ENCODE measurements around the gene TMC1. TPM values are rescaled to one million over a fixed set of nuclear protein-coding genes. Genes with fewer than 3 reads are reported as not detected.

Gene TMC1
- total RNA-seq, 4 donors from 2014 or later, result not detected

- Histone ChIP-seq H3K9me3 (no peaks in the 10 kb centered on the region), H3K36me3 (no peaks in the 10 kb centered on the region), H3K27ac (no peak overlapping the region), H3K4me3 (no peak overlapping the region), H3K4me1 (no peaks in the 10 kb centered on the region), H3K27me3 (no peaks in the 10 kb centered on the region)
- DNase-seq (ENCODE audit: low spot score in 2 of 2), result no peak
- WGBS, result 93% methylated on average over 2 of the region's 2 CpGs
- TF ChIP-seq, protein P1, sequence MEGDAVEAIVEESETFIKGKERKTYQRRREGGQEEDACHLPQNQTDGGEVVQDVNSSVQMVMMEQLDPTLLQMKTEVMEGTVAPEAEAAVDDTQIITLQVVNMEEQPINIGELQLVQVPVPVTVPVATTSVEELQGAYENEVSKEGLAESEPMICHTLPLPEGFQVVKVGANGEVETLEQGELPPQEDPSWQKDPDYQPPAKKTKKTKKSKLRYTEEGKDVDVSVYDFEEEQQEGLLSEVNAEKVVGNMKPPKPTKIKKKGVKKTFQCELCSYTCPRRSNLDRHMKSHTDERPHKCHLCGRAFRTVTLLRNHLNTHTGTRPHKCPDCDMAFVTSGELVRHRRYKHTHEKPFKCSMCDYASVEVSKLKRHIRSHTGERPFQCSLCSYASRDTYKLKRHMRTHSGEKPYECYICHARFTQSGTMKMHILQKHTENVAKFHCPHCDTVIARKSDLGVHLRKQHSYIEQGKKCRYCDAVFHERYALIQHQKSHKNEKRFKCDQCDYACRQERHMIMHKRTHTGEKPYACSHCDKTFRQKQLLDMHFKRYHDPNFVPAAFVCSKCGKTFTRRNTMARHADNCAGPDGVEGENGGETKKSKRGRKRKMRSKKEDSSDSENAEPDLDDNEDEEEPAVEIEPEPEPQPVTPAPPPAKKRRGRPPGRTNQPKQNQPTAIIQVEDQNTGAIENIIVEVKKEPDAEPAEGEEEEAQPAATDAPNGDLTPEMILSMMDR (IDR thresholded peaks at IDR 0.05), result no peak
- no peak for TF ChIP-seq EP300 (IDR thresholded peaks at IDR 0.05)
- TF ChIP-seq POLR2AphosphoS5 (IDR thresholded peaks at IDR 0.05), result no peak
- TF ChIP-seq POLR2A (IDR thresholded peaks at IDR 0.05), result no peak
These were observed 153.6 kb downstream of the TMC1 start for GRCh38 chr9:72674961-72675360.

DNA sequence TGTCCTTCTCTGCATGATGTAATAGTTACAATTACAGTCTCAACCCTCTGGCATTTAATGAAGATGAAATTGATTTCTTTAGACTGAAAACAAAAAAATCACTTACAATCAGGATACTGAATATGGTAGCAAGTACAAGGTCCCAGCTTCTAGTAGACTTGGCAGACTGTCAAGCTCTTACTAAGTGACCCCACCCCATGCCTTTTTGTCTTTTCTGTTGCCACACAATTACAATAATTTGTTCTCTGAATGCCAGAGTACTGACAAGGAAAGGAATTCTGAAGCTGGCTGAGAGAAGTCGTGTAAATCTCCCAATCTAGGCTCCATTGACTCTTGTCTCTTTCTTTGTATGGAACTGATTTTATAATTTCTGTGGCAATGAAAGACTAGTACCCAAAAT lies 154.2 kb downstream of the TMC1 start:
- Histone ChIP-seq H3K27me3 (no peaks in the 10 kb centered on the region), H3K4me1 (no peaks in the 10 kb centered on the region), H3K9me3 (no peaks in the 10 kb centered on the region), H3K27ac (no peak overlapping the region), H3K36me3 (no peaks in the 10 kb centered on the region), H3K4me3 (no peak overlapping the region)
- 22% methylated on average over 1 of the region's 1 CpG for WGBS
- TF ChIP-seq, protein P1 (IDR thresholded peaks at IDR 0.05), result no peak
- no peak for TF ChIP-seq EP300 (IDR thresholded peaks at IDR 0.05)
- no peak for TF ChIP-seq POLR2A (IDR thresholded peaks at IDR 0.05)
- no peak for TF ChIP-seq POLR2AphosphoS5 (IDR thresholded peaks at IDR 0.05)
- no peak for DNase-seq (ENCODE audit: low spot score in 2 of 2)

GRCh38 chr9:72680593-72681282 lies 159.3 kb downstream of the TMC1 start:
- no peaks in the 10 kb centered on the region for H3K4me1 ChIP-seq
- H3K27me3 ChIP-seq, result no peaks in the 10 kb centered on the region
- H3K27ac ChIP-seq, result no peak overlapping the region
- H3K9me3 ChIP-seq, result no peaks in the 10 kb centered on the region
- H3K36me3 ChIP-seq, result no peaks in the 10 kb centered on the region
- WGBS, result 53% methylated on average over 2 of the region's 2 CpGs
- TF ChIP-seq POLR2A (IDR thresholded peaks at IDR 0.05) (no peak), EP300 (IDR thresholded peaks at IDR 0.05) (no peak), POLR2AphosphoS5 (IDR thresholded peaks at IDR 0.05) (no peak)
- TF ChIP-seq, protein P1 (IDR thresholded peaks at IDR 0.05), result no peak
- DNase-seq (ENCODE audit: low spot score in 2 of 2), result no peak
- no peak overlapping the region for H3K4me3 ChIP-seq

GRCh38 chr9:72681283-72681630 lies 159.8 kb downstream of the TMC1 start:
- H3K9me3 ChIP-seq, result no peaks in the 10 kb centered on the region
- H3K27me3 ChIP-seq, result no peaks in the 10 kb centered on the region
- no peaks in the 10 kb centered on the region for H3K4me1 ChIP-seq
- H3K4me3 ChIP-seq, result no peak overlapping the region
- no peak for DNase-seq (ENCODE audit: low spot score in 2 of 2)
- no peak overlapping the region for H3K27ac ChIP-seq
- no peaks in the 10 kb centered on the region for H3K36me3 ChIP-seq
- WGBS, result 56% methylated on average over 1 of the region's 1 CpG
- TF ChIP-seq POLR2A (IDR thresholded peaks at IDR 0.05) (no peak), POLR2AphosphoS5 (IDR thresholded peaks at IDR 0.05) (no peak), EP300 (IDR thresholded peaks at IDR 0.05) (no peak)
- TF ChIP-seq, protein P1 (IDR thresholded peaks at IDR 0.05), result no peak

DNA sequence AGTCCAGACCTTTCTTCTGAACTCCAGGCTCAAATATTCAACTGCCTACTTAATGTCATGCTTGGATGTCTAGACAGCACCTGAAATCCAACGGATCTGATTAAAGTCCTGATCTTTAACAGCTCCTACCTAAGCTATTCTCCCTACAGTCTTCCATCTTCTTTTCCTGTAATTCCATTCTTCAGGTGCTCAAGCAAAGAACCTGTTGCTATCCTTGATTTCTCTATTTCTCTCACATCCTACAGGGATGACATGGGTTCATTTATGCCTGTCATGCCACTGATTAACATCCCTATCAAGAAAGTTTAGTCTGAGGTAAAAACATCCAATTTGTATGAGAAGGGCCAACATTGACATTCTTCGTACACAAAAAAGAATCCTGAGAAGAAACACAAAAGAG lies 163.2 kb downstream of the TMC1 start:
- H3K4me3 ChIP-seq, result no peak overlapping the region
- H3K27me3 ChIP-seq, result no peaks in the 10 kb centered on the region
- WGBS, result 93% methylated on average over 2 of the region's 2 CpGs
- no peaks in the 10 kb centered on the region for H3K36me3 ChIP-seq
- no peaks in the 10 kb centered on the region for H3K4me1 ChIP-seq
- TF ChIP-seq, protein P1 (IDR thresholded peaks at IDR 0.05), result no peak
- TF ChIP-seq POLR2A (IDR thresholded peaks at IDR 0.05) (no peak), POLR2AphosphoS5 (IDR thresholded peaks at IDR 0.05) (no peak), EP300 (IDR thresholded peaks at IDR 0.05) (no peak)
- H3K27ac ChIP-seq, result no peak overlapping the region
- no peaks in the 10 kb centered on the region for H3K9me3 ChIP-seq
- DNase-seq (ENCODE audit: low spot score in 2 of 2), result no peak

Data from suprapubic skin (tissue), 4 donors.